ENCODE results near the gene EZH1.

GRCh38 chr17:42783791-42784138 lies 38.9 kb upstream of the EZH1 start:
- TF ChIP-seq POLR2A (IDR thresholded peaks at IDR 0.05): no peak
- no peak for TF ChIP-seq CTCF (IDR thresholded peaks at IDR 0.05)
